RWPE1 (cell line): ENCODE results near the gene STARD7.
"Not testable (repeated sequence)": the region's sequence is repeated elsewhere in the genome, so short reads cannot be mapped to it uniquely, and the experiment has no call there.

Experiments
- CTCF ChIA-PET: fragments of 350-600 bp; sonication (Branson Sonifier 250); formaldehyde crosslinking; extraction: SDS; loops from one replicate; lab custom pipeline; 2021; lab: Yijun Ruan, JAX
- POLR2A ChIA-PET: fragments of 400-600 bp; formaldehyde crosslinking; extraction: SDS; loops from one replicate; lab custom pipeline; 2020; ENCODE audit warnings: antibody characterized with exemption; ENCODE audit not compliant: low non-redundant PET; lab: Yijun Ruan, JAX
- DNase-seq: peaks from one replicate; pipeline ENCODE4 v3.0.0; 2012; ENCODE audit warnings: low spot score
- H3K27ac ChIP-seq: fragments of 450-650 bp; 2 replicates; pipeline ENCODE4 v1.5.1; 2017
- TF ChIP-seq, protein P1 (sequence below): fragments of 450-650 bp; conservative IDR thresholded peaks from 2 replicates; pipeline ENCODE4 v1.5.1; 2017; ENCODE audit warnings: low read depth, mild to moderate bottlenecking

STARD7 gene

GRCh38 chr2:96208143-96209010 is at the start of gene STARD7:
TSS of gene STARD7 (minus strand) at chr2:96208827. CDS start at chr2:96208434, 393 bp downstream.
- peak within 1 kb of the TSS; percentile 96 for H3K27ac ChIP-seq
- DNase-seq = peak; percentile 99
- ChIA-PET CTCF (interaction anchor here (0.7 kb wide), 1 partner anchor 61 kb away, joined by 3 read pairs; no protein-coding TSS in a partner anchor), POLR2A (interaction anchor here (0.5 to 1.3 kb wide), 4 partner anchors 33 to 127 kb away, joined by 3 to 5 read pairs (median 4); no protein-coding TSS in a partner anchor)
- TF ChIP-seq, protein P1, sequence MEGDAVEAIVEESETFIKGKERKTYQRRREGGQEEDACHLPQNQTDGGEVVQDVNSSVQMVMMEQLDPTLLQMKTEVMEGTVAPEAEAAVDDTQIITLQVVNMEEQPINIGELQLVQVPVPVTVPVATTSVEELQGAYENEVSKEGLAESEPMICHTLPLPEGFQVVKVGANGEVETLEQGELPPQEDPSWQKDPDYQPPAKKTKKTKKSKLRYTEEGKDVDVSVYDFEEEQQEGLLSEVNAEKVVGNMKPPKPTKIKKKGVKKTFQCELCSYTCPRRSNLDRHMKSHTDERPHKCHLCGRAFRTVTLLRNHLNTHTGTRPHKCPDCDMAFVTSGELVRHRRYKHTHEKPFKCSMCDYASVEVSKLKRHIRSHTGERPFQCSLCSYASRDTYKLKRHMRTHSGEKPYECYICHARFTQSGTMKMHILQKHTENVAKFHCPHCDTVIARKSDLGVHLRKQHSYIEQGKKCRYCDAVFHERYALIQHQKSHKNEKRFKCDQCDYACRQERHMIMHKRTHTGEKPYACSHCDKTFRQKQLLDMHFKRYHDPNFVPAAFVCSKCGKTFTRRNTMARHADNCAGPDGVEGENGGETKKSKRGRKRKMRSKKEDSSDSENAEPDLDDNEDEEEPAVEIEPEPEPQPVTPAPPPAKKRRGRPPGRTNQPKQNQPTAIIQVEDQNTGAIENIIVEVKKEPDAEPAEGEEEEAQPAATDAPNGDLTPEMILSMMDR = 0 out of 2 replicates have a peak, but pooled peaks have one; percentile 18

GRCh38 chr2:96257744-96258143 is 49.1 kb upstream of the STARD7 start:
- POLR2A ChIA-PET = not testable (repeated sequence)

GRCh38 chr2:96256611-96257113 is 48.0 kb upstream of the STARD7 start:
- no peak for DNase-seq
- TF ChIP-seq, protein P1 = no peak
- POLR2A ChIA-PET = no interaction called here
- no peak overlapping the region for H3K27ac ChIP-seq
- CTCF ChIA-PET = interaction anchor here (1.2 kb wide), 1 partner anchor 18 kb away, joined by 4 read pairs; no protein-coding TSS in a partner anchor

More at GRCh38 chr2:96257744-96258143, 49.1 kb upstream of the STARD7 start:
- CTCF ChIA-PET = interaction anchor here (0.6 kb wide), 1 partner anchor 143 kb away, joined by 4 read pairs; no protein-coding TSS in a partner anchor
- H3K27ac ChIP-seq = peak overlapping the region; percentile 36; the same call in 1 of the 2 replicates
- not testable (repeated sequence) for DNase-seq

DNA sequence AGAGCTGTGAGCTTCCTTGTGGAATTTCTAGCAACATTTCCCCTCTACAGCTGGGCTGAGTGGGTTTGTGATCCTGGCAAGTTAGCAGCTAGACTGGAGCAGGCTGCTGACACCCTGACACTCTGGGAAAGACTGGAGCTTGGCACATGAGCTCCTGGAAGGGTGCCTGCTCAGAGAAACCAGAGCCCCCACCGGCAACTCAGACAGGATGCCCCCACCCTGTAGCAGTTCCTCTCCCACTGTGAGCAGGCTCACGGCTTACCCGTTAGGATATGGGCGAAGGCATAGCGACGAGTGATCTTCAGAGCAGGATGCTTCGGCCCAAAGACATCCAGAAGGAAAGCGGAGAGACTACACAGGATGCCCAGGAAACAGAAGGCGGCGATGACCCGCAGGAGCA is 45.9 kb upstream of the STARD7 start:
- TF ChIP-seq, protein P1 = no peak
- peak overlapping the region; percentile 7; the same call in 1 of the 2 replicates for H3K27ac ChIP-seq
- DNase-seq = no peak
- POLR2A ChIA-PET = no interaction called here
- CTCF ChIA-PET = interaction anchor here (0.5 kb wide), 1 partner anchor 95 kb away, joined by 3 read pairs; no protein-coding TSS in a partner anchor

- DNase-seq = no peak
- POLR2A ChIA-PET = no interaction called here
- peak overlapping the region; percentile 7; the same call in 1 of the 2 replicates for H3K27ac ChIP-seq
- CTCF ChIA-PET = interaction anchor here (0.6 kb wide), 1 partner anchor 31 kb away, joined by 3 read pairs; no protein-coding TSS in a partner anchor
- TF ChIP-seq, protein P1 = no peak
Measured at GRCh38 chr2:96253006-96253405, 44.4 kb upstream of the STARD7 start.

DNA sequence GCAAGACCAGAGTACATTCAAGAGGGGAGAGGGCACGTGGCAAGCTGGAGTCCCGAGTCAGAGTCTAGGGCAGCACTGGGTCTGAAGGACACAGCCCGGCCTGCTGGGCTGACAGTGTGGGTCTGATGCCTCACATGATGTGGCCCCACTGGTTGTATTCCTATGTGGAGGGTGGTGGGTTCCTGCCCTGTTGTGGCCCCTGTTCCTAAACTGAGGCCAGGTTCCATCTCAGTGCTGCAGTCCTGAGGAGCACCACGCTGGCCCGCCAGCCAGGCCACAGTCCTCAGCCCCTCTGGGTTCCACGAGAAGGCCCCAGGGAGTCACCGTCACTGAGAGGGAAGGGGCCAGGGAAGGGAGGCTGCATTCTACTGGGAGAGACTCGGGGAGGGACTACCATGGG is 43.9 kb upstream of the STARD7 start:
- TF ChIP-seq, protein P1 = no peak
- POLR2A ChIA-PET = no interaction called here
- DNase-seq = no peak
- peak overlapping the region; percentile 22 for H3K27ac ChIP-seq
- CTCF ChIA-PET = interaction anchor here (0.6 kb wide), 1 partner anchor 31 kb away, joined by 3 read pairs; no protein-coding TSS in a partner anchor
